HL-60 (cell line): ENCODE measurements around the gene PRX.

Experiments
- POLR2AphosphoS5 ChIP-seq: IDR thresholded peaks from 2 replicates; pipeline ENCODE4 v1.6.1; 2012; ENCODE audit warnings: low read depth
- TF ChIP-seq, protein P1 (sequence below): IDR thresholded peaks from one replicate; pipeline ENCODE4 v1.5.1; 2011; ENCODE audit warnings: low read length, control low read depth, inconsistent platforms; ENCODE audit not compliant: insufficient read depth

DNA sequence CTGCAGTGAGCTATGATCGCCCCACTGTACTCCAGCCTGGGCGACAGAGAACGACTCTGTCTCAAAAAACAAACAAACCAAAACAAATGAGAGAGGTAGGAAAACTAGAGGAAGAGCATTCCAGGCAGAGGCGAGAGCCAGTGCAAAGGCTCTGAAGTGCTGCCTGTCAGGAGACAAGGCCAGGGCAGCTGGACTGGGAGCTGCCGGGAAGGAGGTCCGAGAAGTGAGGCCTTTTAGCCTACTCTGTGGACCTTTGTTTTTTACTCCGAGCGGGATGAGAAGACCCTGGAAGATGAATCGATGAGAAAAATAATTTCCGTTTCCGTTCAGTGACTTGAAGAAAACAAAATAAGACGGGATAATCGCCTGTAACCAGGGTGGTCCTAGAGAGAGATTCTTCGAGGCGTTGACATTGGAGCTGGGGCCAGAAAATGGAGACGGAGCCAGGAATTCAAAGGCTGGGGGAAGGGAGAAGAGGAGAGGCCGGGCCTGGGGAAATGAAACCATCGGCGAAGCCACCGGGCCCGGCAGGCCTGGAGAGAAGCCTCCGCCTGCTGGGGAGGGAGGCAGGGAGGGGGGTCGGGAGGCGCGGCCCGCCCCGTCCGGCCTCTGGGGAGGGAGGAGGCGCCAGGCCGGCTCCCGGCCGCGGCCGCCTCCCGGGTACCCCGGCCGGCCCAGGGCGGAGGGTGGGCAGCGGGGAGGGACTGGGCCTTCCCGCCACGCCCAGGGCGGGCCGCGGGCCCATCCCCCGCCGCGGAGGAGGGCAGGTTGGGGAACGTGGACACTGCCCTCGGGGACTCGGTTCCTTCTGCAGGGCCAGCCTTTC lies 20.4 kb upstream of the PRX start:
- TF ChIP-seq, protein P1, sequence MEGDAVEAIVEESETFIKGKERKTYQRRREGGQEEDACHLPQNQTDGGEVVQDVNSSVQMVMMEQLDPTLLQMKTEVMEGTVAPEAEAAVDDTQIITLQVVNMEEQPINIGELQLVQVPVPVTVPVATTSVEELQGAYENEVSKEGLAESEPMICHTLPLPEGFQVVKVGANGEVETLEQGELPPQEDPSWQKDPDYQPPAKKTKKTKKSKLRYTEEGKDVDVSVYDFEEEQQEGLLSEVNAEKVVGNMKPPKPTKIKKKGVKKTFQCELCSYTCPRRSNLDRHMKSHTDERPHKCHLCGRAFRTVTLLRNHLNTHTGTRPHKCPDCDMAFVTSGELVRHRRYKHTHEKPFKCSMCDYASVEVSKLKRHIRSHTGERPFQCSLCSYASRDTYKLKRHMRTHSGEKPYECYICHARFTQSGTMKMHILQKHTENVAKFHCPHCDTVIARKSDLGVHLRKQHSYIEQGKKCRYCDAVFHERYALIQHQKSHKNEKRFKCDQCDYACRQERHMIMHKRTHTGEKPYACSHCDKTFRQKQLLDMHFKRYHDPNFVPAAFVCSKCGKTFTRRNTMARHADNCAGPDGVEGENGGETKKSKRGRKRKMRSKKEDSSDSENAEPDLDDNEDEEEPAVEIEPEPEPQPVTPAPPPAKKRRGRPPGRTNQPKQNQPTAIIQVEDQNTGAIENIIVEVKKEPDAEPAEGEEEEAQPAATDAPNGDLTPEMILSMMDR = no peak
- TF ChIP-seq POLR2AphosphoS5 = no peak
